Keratinocyte (primary cell): ENCODE data around the gene PGAM2. TPM values are rescaled to one million over a fixed set of nuclear protein-coding genes. Genes with fewer than 3 reads are reported as not detected.

Experiments used
- DNase-seq: peaks from one replicate; pipeline ENCODE4 v3.0.0-alpha.2; 2011; ENCODE audit warnings: low read depth, missing footprints, low spot score
- FAIRE-seq: peaks from 2 replicates; lab custom pipeline; 2011; peaks lifted over from hg19 to GRCh38; lab: Jason Lieb, UNC
- H2AFZ ChIP-seq: 2 replicates; pipeline ENCODE4 v1.6.0; 2012; ENCODE audit warnings: low read length, control low read depth, inconsistent platforms; ENCODE audit not compliant: control insufficient read depth
- H3K27ac ChIP-seq: 2 replicates; pipeline ENCODE4 v1.5.1; 2011; ENCODE audit warnings: low read length; ENCODE audit not compliant: control insufficient read depth, insufficient read depth
- H3K27me3 ChIP-seq: 3 replicates; pipeline ENCODE4 v1.6.0; 2011; ENCODE audit warnings: low read length; ENCODE audit not compliant: control insufficient read depth, insufficient read depth; ENCODE audit errors: extremely low read depth
- H3K36me3 ChIP-seq, 2 experiments: 2 replicates in 1 of 2; 3 replicates in 1 of 2; pipeline ENCODE4 v1.5.1; 2011; ENCODE audit warnings: low read length in 2 of 2, mild to moderate bottlenecking in 1 of 2; ENCODE audit not compliant: control insufficient read depth in 2 of 2, insufficient read depth in 2 of 2; ENCODE audit errors: extremely low read depth in 1 of 2
- H3K4me1 ChIP-seq: 3 replicates; pipeline ENCODE4 v1.5.1; 2011; ENCODE audit warnings: low read length; ENCODE audit not compliant: control insufficient read depth, insufficient read depth; ENCODE audit errors: extremely low read depth
- H3K4me2 ChIP-seq: 3 replicates; pipeline ENCODE4 v1.6.0; 2011; ENCODE audit warnings: low read depth, low read length; ENCODE audit not compliant: control insufficient read depth, insufficient read depth; ENCODE audit errors: extremely low read depth
- H3K4me3 ChIP-seq, 3 experiments: fragments of 200-600 bp in 1 of 3; sonication (generic) in 1 of 3; 2 replicates in 2 of 3; 3 replicates in 1 of 3; pipeline ENCODE4 v1.5.1; 2011 to 2016; ENCODE audit warnings: low read length in 3 of 3, mild to moderate bottlenecking in 3 of 3, control low read depth in 2 of 3, inconsistent platforms in 1 of 3, low read depth in 1 of 3, mixed read lengths in 1 of 3, mixed run types in 1 of 3, moderate library complexity in 1 of 3; ENCODE audit not compliant: control insufficient read depth in 2 of 3, insufficient read depth in 2 of 3; ENCODE audit errors: extremely low read depth in 1 of 3
- H3K79me2 ChIP-seq: 2 replicates; pipeline ENCODE4 v1.6.0; 2012; ENCODE audit warnings: low read length; ENCODE audit not compliant: control insufficient read depth, insufficient read depth
- H3K9ac ChIP-seq: 3 replicates; pipeline ENCODE4 v1.6.0; 2011; ENCODE audit warnings: low read length; ENCODE audit not compliant: control insufficient read depth, insufficient read depth; ENCODE audit errors: extremely low read depth
- H3K9me1 ChIP-seq: 3 replicates; pipeline ENCODE4 v1.6.0; 2011; ENCODE audit warnings: low read length; ENCODE audit not compliant: control insufficient read depth, insufficient read depth; ENCODE audit errors: extremely low read depth
- H3K9me3 ChIP-seq: 2 replicates; pipeline ENCODE4 v1.5.1; 2012; ENCODE audit warnings: low read depth, low read length; ENCODE audit not compliant: control insufficient read depth
- H4K20me1 ChIP-seq: 3 replicates; pipeline ENCODE4 v1.6.0; 2011; ENCODE audit warnings: low read length; ENCODE audit not compliant: control insufficient read depth, insufficient read depth; ENCODE audit errors: extremely low read depth
- CTCF ChIP-seq, 3 experiments: IDR thresholded peaks in 1 of 3; conservative IDR thresholded peaks in 1 of 3; optimal IDR thresholded peaks in 1 of 3; 2 replicates in 2 of 3; 3 replicates in 1 of 3; pipeline versions ENCODE3 to v1.5.1; 2011; ENCODE audit warnings: low read length in 3 of 3, mild to moderate bottlenecking in 3 of 3, moderate library complexity in 2 of 3, control low read depth in 1 of 3, inconsistent platforms in 1 of 3; ENCODE audit not compliant: insufficient read depth in 2 of 3; ENCODE audit errors: extremely low read depth in 1 of 3
- EZH2 ChIP-seq: IDR thresholded peaks from one replicate; pipeline ENCODE4 v1.6.1; 2012; ENCODE audit warnings: inconsistent platforms, mild to moderate bottlenecking, low read length, moderate library complexity
- dilution Hi-C: fragments of 300-500 bp; cut with MboI; formaldehyde crosslinking; loops from one replicate; pipeline ENCODE4 v1.7.0; 2020; ENCODE audit warnings: low sequenced_read_pairs; ENCODE audit not compliant: extremely low pct_ligation_motif_present
- polyA plus RNA-seq, 5 experiments: library from polyadenylated mRNA; depleted of rRNA in 3 of 5; stranded (reverse) in 3 of 5; stranded (forward) in 1 of 5; unstranded in 1 of 5; fragments of >200 nt; gene quantifications; 1 replicate in 1 of 5; 2 replicates in 3 of 5; 3 replicates in 1 of 5; pipeline versions ENCODE4 v1.2.1 to v1.2.3, GENCODE V29; 2011 to 2012; ENCODE audit warnings: missing spikeins in 2 of 5, low read depth in 1 of 5, low replicate concordance in 1 of 5

The PGAM2 gene
- polyA plus RNA-seq, 1 donor (not counting 4 experiments of a cell fraction or from before 2014, with no cell fraction given) = not detected

- dilution Hi-C loops = no loop called here
These were observed 30.4 kb upstream of the PGAM2 start for GRCh38 chr7:44095781-44096180.

GRCh38 chr7:44094883-44095592, 29.7 kb upstream of the PGAM2 start:
- Histone ChIP-seq H3K9me3 (no peaks in the 10 kb centered on the region), H3K79me2 (no peaks in the 10 kb centered on the region), H3K4me1 (no peaks in the 10 kb centered on the region), H3K4me3 (no peak overlapping the region), H3K36me3 (no peaks in the 10 kb centered on the region), H3K27me3 (no peaks in the 10 kb centered on the region), H3K9me1 (no peaks in the 10 kb centered on the region), H3K4me2 (no peak overlapping the region), H4K20me1 (no peaks in the 10 kb centered on the region), H3K27ac (no peak overlapping the region), H2AFZ (no peak overlapping the region), H3K9ac (no peak overlapping the region)
- FAIRE-seq (no peak), DNase-seq (no peak)
- TF ChIP-seq EZH2 (no peak), CTCF (optimal IDR thresholded peaks at IDR 0.05 in 1 of 3, IDR thresholded peaks at IDR 0.05 in 1 of 3, conservative IDR thresholded peaks at IDR 0.05 in 1 of 3; ENCODE audit: extremely low read depth in 1 of 3, insufficient read depth in 2 of 3, low read length in 3 of 3) (no peak)
- dilution Hi-C loops = no loop called here

More at GRCh38 chr7:44095781-44096180, 30.4 kb upstream of the PGAM2 start:
- no peak overlapping the region for H3K4me3 ChIP-seq
- H3K4me1 ChIP-seq = no peaks in the 10 kb centered on the region
- TF ChIP-seq EZH2 (no peak), CTCF (optimal IDR thresholded peaks at IDR 0.05 in 1 of 3, IDR thresholded peaks at IDR 0.05 in 1 of 3, conservative IDR thresholded peaks at IDR 0.05 in 1 of 3; ENCODE audit: extremely low read depth in 1 of 3, insufficient read depth in 2 of 3, low read length in 3 of 3) (no peak)
- H3K4me2 ChIP-seq = no peak overlapping the region
- no peaks in the 10 kb centered on the region for H3K9me3 ChIP-seq
- DNase-seq = no peak
- no peak for FAIRE-seq
- no peaks in the 10 kb centered on the region for H4K20me1 ChIP-seq
- no peaks in the 10 kb centered on the region for H3K36me3 ChIP-seq
- no peaks in the 10 kb centered on the region for H3K27me3 ChIP-seq
- no peaks in the 10 kb centered on the region for H3K9me1 ChIP-seq
- H3K9ac ChIP-seq = no peak overlapping the region
- no peak overlapping the region for H2AFZ ChIP-seq
- no peaks in the 10 kb centered on the region for H3K79me2 ChIP-seq
- no peak overlapping the region for H3K27ac ChIP-seq
